H9 (cell line): ENCODE measurements around the gene TNRC6A. TPM values are rescaled to one million over a fixed set of nuclear protein-coding genes. Genes with fewer than 3 reads are reported as not detected.

Experiments used
- DNase-seq: peaks from one replicate; pipeline ENCODE4 v3.0.0-alpha.2; 2017
- H2AFZ ChIP-seq: one replicate; pipeline ENCODE4 v1.6.1; 2013; ENCODE audit warnings: mild to moderate bottlenecking, low read length, control low read depth, moderate library complexity
- H2AK5ac ChIP-seq: 2 replicates; pipeline ENCODE4 v1.6.1; 2013; ENCODE audit warnings: low read length, control low read depth, mixed read lengths; ENCODE audit not compliant: insufficient read length
- H2BK120ac ChIP-seq: one replicate; pipeline ENCODE4 v1.6.1; 2013; ENCODE audit warnings: low read depth, mild to moderate bottlenecking, low read length, control low read depth, inconsistent platforms; ENCODE audit not compliant: poor library complexity, severe bottlenecking
- H2BK12ac ChIP-seq: 2 replicates; pipeline ENCODE4 v1.6.1; 2013; ENCODE audit warnings: low read length, control low read depth, mixed read lengths, low read depth; ENCODE audit not compliant: insufficient read length
- H2BK15ac ChIP-seq: 2 replicates; pipeline ENCODE4 v1.6.1; 2013; ENCODE audit warnings: low read depth, low read length, control low read depth
- H2BK20ac ChIP-seq: one replicate; pipeline ENCODE4 v1.6.1; 2013; ENCODE audit warnings: low read depth, mild to moderate bottlenecking, low read length, control low read depth, inconsistent platforms; ENCODE audit not compliant: poor library complexity, severe bottlenecking
- H2BK5ac ChIP-seq: 2 replicates; pipeline ENCODE4 v1.6.1; 2013; ENCODE audit warnings: low read length, control low read depth, mixed read lengths; ENCODE audit not compliant: insufficient read length
- H3K14ac ChIP-seq: 2 replicates; pipeline ENCODE4 v1.6.1; 2013; ENCODE audit warnings: low read length, control low read depth; ENCODE audit not compliant: insufficient read depth
- H3K18ac ChIP-seq: 2 replicates; pipeline ENCODE4 v1.6.1; 2013; ENCODE audit warnings: low read depth, mild to moderate bottlenecking, mixed read lengths, low read length, control low read depth; ENCODE audit not compliant: insufficient read length
- H3K23ac ChIP-seq: 2 replicates; pipeline ENCODE4 v1.6.1; 2013; ENCODE audit warnings: low read length, control low read depth, mixed read lengths, low read depth; ENCODE audit not compliant: insufficient read length
- H3K23me2 ChIP-seq: 2 replicates; pipeline ENCODE4 v1.6.1; 2013; ENCODE audit warnings: low read depth, mild to moderate bottlenecking, mixed read lengths, low read length, control low read depth; ENCODE audit not compliant: insufficient read length, poor library complexity, severe bottlenecking
- H3K27ac ChIP-seq: 2 replicates; pipeline ENCODE4 v1.5.1; 2013; ENCODE audit warnings: low read length, control low read depth, mixed read lengths, low read depth; ENCODE audit not compliant: insufficient read length
- H3K27me3 ChIP-seq: 2 replicates; pipeline ENCODE4 v1.6.1; 2013; ENCODE audit warnings: low read length, control low read depth, inconsistent platforms; ENCODE audit not compliant: insufficient read depth
- H3K4ac ChIP-seq: 2 replicates; pipeline ENCODE4 v1.6.1; 2013; ENCODE audit warnings: low read depth, mild to moderate bottlenecking, control low read depth, inconsistent platforms, low read length, moderate library complexity
- H3K4me1 ChIP-seq: 2 replicates; pipeline ENCODE4 v1.6.1; 2013; ENCODE audit warnings: low read length, control low read depth, inconsistent platforms; ENCODE audit not compliant: insufficient read depth
- H3K4me2 ChIP-seq: 2 replicates; pipeline ENCODE4 v1.6.1; 2013; ENCODE audit warnings: low read length, control low read depth, mixed read lengths; ENCODE audit not compliant: insufficient read length, insufficient read depth
- H3K56ac ChIP-seq: 2 replicates; pipeline ENCODE4 v1.6.1; 2013; ENCODE audit warnings: low read depth, mild to moderate bottlenecking, mixed read lengths, low read length, control low read depth; ENCODE audit not compliant: insufficient read length
- H3K79me1 ChIP-seq: 2 replicates; pipeline ENCODE4 v1.6.1; 2013; ENCODE audit warnings: low read depth, mild to moderate bottlenecking, moderate library complexity, low read length, control low read depth, inconsistent platforms; ENCODE audit not compliant: insufficient read depth, poor library complexity, severe bottlenecking
- H3K79me2 ChIP-seq: 2 replicates; pipeline ENCODE4 v1.6.1; 2013; ENCODE audit warnings: low read length, control low read depth, inconsistent platforms; ENCODE audit not compliant: insufficient read depth
- H3K9ac ChIP-seq: 2 replicates; pipeline ENCODE4 v1.6.1; 2013; ENCODE audit warnings: low read length, control low read depth, mixed read lengths; ENCODE audit not compliant: insufficient read length; ENCODE audit errors: extremely low read depth
- H3K9me3 ChIP-seq: one replicate; pipeline ENCODE4 v1.6.1; 2013; ENCODE audit warnings: low read depth, low read length, inconsistent platforms; ENCODE audit not compliant: control insufficient read depth
- H3T11ph ChIP-seq: one replicate; pipeline ENCODE4 v1.6.1; 2013; ENCODE audit warnings: mild to moderate bottlenecking, low read length, control low read depth, inconsistent platforms
- H4K20me1 ChIP-seq: one replicate; pipeline ENCODE4 v1.6.1; 2013; ENCODE audit not compliant: control insufficient read depth, insufficient read length, insufficient read depth
- H4K5ac ChIP-seq: 2 replicates; pipeline ENCODE4 v1.6.1; 2013; ENCODE audit warnings: low read depth, mild to moderate bottlenecking, mixed read lengths, low read length, control low read depth; ENCODE audit not compliant: insufficient read length
- H4K8ac ChIP-seq: replicated peaks from 2 replicates; pipeline ENCODE4 v1.6.1; 2013; ENCODE audit warnings: low read length, control low read depth, mixed read lengths, low read depth; ENCODE audit not compliant: insufficient read length
- H4K91ac ChIP-seq: 2 replicates; pipeline ENCODE4 v1.6.1; 2013; ENCODE audit warnings: low read depth, mild to moderate bottlenecking, moderate library complexity, mixed read lengths, low read length, control low read depth; ENCODE audit not compliant: insufficient read length
- H3K27ac Mint-ChIP-seq, 3 experiments: 2 replicates in 2 of 3; 3 replicates in 1 of 3; pipeline ENCODE4 v1.8.0; 2020 to 2021; ENCODE audit warnings: mixed read lengths in 3 of 3, mild to moderate bottlenecking in 1 of 3, moderate library complexity in 1 of 3
- H3K27me3 Mint-ChIP-seq: 2 replicates; pipeline ENCODE4 v1.8.0; 2021; ENCODE audit warnings: low read depth, mild to moderate bottlenecking, moderate library complexity, mixed read lengths
- H3K36me3 Mint-ChIP-seq, 3 experiments: 2 replicates in 2 of 3; 3 replicates in 1 of 3; pipeline ENCODE4 v1.8.0; 2020 to 2021; ENCODE audit warnings: low read depth in 3 of 3, mixed read lengths in 3 of 3; ENCODE audit not compliant: insufficient read depth in 1 of 3
- H3K4me1 Mint-ChIP-seq, 2 experiments: 2 replicates each; pipeline ENCODE4 v1.8.0; 2020; ENCODE audit warnings: mixed read lengths in 2 of 2
- H3K4me3 Mint-ChIP-seq, 2 experiments: 2 replicates in 1 of 2; 3 replicates in 1 of 2; pipeline ENCODE4 v1.8.0; 2020 to 2021; ENCODE audit warnings: mild to moderate bottlenecking in 2 of 2, mixed read lengths in 2 of 2, moderate library complexity in 1 of 2
- H3K9me3 Mint-ChIP-seq, 2 experiments: 2 replicates in 1 of 2; 3 replicates in 1 of 2; pipeline ENCODE4 v1.8.0; 2020; ENCODE audit warnings: mild to moderate bottlenecking in 2 of 2, mixed read lengths in 2 of 2, moderate library complexity in 1 of 2
- WGBS: extraction: QIAGEN DNeasy Blood & Tissue Kit; methylation state at CpG from one replicate; pipeline ENCODE4 v1.1.7; 2013; ENCODE audit warnings: missing lambda C conversion rate, low lambda C conversion rate, mixed read lengths; ENCODE audit not compliant: insufficient read length; ENCODE audit errors: extremely low coverage; 5-methylcytosine and 5-hydroxymethylcytosine counted together
- total RNA-seq: library from RNA; stranded (reverse); gene quantifications from 2 replicates; pipeline ENCODE4 v1.2.1, GENCODE V29; 2021
- TF ChIP-seq, protein P1 (sequence below): fragments of 200-600 bp; sonication (generic); conservative IDR thresholded peaks from 3 replicates; pipeline ENCODE4 v1.8.0; 2021; ENCODE audit warnings: antibody characterized with exemption, mild to moderate bottlenecking

Gene TNRC6A
- total RNA-seq, 1 experiment from 2014 or later, result 114 TPM

DNA sequence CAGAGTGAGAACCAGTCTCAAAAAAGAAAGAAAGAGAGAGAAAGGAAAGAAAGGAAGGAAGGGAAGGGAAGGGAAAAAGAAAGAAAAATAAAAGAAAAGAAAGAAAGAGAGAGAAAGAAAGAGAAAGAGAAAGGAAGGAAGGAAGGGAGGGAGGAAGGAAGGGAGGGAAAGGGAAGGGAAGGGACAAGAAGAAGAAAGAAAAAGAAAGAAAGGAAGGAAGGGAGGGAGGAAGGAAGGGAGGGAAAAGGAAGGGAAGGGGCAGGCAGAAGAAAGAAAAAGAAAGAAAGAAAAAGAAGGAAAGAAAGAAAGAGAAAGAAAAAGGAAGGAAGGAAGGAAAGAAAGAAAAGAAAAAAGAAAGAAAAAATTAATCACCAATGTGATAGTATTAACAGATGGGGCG lies 132.0 kb downstream of the TNRC6A start:
- Histone ChIP-seq H3T11ph (no peak overlapping the region), H3K4me1 (no peaks in the 10 kb centered on the region), H3K56ac (no peak overlapping the region), H4K91ac (no peak overlapping the region), H4K5ac (no peak overlapping the region), H2AFZ (no peak overlapping the region), H4K20me1 (no peaks in the 10 kb centered on the region), H3K4me2 (no peak overlapping the region), H2BK5ac (no peak overlapping the region), H2BK120ac (no peak overlapping the region), H3K4ac (no peak overlapping the region), H4K8ac (no peak overlapping the region), H3K27me3 (no peaks in the 10 kb centered on the region), H3K9me3 (no peaks in the 10 kb centered on the region), H3K79me2 (no peaks in the 10 kb centered on the region), H3K23me2 (no peaks in the 10 kb centered on the region), H3K23ac (no peak overlapping the region), H3K9ac (no peak overlapping the region), H2BK15ac (no peak overlapping the region), H2BK20ac (no peak overlapping the region), H2BK12ac (no peak overlapping the region), H3K27ac (no peak overlapping the region), H3K14ac (no peak overlapping the region), H2AK5ac (no peak overlapping the region), H3K79me1 (no peaks in the 10 kb centered on the region), H3K18ac (no peak overlapping the region)
- no peaks in the 10 kb centered on the region for H3K36me3 Mint-ChIP-seq
- peaks cover 2% of the 10 kb centered on the region in 2 experiments; a peak in 1 of 4 replicates for H3K4me1 Mint-ChIP-seq
- peaks cover 6% of the 10 kb centered on the region for H3K27me3 Mint-ChIP-seq
- peaks cover 7 to 8% of the 10 kb centered on the region in 2 experiments; a peak in 4 of 5 replicates for H3K9me3 Mint-ChIP-seq
- TF ChIP-seq, protein P1, sequence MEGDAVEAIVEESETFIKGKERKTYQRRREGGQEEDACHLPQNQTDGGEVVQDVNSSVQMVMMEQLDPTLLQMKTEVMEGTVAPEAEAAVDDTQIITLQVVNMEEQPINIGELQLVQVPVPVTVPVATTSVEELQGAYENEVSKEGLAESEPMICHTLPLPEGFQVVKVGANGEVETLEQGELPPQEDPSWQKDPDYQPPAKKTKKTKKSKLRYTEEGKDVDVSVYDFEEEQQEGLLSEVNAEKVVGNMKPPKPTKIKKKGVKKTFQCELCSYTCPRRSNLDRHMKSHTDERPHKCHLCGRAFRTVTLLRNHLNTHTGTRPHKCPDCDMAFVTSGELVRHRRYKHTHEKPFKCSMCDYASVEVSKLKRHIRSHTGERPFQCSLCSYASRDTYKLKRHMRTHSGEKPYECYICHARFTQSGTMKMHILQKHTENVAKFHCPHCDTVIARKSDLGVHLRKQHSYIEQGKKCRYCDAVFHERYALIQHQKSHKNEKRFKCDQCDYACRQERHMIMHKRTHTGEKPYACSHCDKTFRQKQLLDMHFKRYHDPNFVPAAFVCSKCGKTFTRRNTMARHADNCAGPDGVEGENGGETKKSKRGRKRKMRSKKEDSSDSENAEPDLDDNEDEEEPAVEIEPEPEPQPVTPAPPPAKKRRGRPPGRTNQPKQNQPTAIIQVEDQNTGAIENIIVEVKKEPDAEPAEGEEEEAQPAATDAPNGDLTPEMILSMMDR, result no peak
- no CpG with 5 or more reads among the region's 1 CpG for WGBS
- no peak overlapping the region for H3K4me3 Mint-ChIP-seq
- no peak overlapping the region for H3K27ac Mint-ChIP-seq
- DNase-seq, result no peak
